ENCODE measurements around the gene C5orf58.

Gene C5orf58

DNA sequence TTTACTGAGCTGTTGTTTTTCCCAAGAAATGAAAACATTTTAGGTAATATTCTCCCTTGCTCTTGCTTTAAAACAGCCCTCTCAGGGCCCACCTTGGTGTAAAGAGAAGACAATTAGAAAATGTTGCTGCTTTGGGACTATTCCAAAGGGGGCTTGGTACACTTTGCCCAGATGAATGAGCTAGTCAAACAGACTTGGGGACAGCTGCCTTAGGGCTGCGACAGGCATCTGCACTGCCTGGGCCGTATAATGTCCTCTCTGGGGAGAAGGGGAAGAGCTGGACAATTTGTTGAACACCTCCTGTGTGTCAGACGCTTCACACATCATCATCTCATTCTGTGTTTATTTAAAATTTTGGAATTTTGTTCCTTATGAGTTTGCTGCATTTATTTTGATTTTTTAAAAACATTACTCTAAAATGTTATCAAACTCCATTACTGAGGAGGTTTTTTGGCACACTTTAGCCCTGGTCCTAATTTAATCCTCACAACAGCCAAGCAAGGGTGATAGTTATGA lies 28.8 kb downstream of the C5orf58 start:
- DNase-seq: no peak

DNA sequence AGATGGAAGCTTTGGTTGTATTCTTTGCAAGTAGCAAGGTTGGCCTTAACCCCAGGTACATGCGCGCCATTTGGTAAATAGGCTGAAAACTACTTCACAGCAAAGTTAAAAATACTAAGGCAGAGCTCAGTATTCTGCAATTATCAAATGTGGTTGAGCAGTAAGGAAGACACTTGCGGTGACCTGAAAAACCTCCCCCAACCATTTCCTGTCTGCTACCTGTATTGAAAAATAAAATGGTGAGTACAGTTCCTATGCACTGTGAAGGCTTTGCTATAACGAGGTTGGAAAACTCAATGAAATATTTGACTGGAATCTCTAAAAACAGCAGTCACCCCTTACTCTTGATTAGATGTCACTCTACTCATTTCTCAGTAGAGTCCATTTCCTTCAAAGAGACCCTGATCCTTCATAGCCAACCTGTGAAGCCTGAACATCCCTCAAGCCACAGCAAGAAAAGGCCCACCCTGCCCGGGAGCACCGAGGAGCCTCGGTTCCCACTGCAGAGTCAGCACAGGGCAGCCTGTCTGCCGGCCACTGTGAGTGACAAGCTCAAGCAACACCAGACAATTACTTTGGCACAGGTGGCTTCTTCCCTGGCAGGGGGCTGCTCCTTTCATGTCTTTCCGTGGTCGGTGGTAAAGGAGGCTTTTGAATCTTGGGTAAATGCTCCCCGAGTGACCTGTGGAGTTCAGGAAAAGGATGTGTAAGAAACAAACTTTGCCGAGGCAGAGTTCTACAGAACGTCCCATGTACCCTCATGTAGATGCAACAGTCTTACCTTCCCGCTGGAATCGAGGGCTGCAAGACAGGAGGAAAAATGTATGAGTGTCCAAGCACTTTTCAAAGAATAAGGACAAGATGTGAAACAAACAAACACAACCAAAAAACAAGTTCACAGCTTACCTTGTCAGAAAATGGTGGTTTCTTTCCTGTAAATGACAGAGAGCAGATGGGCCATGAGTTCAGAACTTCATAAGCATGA lies 29.6 kb downstream of the C5orf58 start:
- no peak for DNase-seq

DNA sequence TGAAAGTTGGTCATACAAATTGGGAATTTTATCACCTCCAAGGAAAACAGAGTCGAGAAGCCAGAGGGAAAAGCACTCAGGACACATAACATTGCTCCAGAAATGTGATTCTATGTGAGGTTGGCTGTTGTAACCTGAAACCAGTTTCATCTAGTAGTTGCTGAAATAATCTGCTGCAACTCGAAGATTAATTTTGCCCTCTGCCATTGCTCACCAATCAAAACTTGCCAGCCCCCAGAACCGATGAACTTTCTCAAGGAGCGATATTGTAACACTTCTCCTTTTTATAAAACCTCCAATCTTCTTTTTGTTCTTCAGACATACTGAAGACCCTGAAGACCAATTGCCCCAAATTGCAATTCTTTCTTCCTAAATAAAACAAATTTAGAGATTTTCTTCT lies 31.1 kb downstream of the C5orf58 start:
- DNase-seq: no peak

DNA sequence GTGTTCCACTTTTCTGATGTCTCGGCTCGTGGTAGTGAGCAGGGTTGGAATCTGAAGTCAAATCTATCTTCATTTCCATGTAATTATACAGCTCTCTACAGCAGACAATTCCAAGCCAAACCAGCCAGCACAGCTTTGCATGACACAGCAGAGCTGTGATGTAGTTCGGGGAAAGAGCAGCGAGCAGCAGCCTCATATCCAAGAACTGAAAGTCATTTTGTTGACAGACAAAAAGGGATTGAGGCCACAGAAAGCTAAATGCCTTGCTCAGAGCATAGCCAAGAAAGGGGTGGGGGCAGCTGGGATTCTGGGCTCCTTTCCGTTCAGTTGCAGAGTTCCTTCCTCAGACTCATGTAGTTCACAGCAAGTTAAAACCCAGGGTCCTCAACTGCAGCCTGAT lies 32.7 kb downstream of the C5orf58 start:
- no peak for DNase-seq

DNA sequence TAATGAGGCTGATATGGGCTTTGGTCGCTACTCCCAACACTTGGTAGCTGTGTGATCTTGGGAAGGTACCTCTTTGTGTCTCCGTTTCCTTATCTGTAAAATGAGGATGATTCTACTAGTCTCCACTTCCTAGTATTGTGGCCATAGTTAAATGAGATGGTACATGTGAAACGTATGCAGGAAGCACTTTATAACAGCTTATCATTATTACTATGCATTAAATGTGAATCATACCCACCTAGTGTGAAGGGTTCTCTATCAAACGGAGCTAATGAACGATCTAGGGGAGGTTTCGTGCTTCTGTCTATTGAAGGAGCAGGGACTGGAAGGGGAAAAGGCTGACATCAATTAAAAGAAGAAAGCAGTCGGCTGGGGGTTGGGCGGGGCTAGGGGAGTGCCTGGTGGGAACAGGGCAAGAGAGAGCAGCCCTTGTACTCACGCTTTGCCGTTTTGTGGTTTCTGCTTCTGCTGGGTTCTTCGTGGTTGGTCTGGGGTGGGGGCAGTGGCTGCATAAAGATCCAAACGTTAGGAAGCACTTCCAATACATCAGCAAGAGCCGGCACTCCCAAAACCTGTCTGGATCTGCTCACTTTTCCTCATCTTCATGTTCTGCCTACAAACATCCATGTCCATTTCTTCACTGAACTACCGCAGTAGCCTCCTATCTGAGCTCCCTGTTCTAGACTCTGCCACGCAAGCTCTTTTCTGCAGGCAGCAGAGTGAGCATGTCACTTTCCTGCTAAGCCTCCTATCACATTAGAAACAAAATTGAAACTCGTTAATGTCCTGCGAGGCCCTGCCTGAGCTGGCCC lies 34.0 kb downstream of the C5orf58 start:
- no peak for DNase-seq

DNA sequence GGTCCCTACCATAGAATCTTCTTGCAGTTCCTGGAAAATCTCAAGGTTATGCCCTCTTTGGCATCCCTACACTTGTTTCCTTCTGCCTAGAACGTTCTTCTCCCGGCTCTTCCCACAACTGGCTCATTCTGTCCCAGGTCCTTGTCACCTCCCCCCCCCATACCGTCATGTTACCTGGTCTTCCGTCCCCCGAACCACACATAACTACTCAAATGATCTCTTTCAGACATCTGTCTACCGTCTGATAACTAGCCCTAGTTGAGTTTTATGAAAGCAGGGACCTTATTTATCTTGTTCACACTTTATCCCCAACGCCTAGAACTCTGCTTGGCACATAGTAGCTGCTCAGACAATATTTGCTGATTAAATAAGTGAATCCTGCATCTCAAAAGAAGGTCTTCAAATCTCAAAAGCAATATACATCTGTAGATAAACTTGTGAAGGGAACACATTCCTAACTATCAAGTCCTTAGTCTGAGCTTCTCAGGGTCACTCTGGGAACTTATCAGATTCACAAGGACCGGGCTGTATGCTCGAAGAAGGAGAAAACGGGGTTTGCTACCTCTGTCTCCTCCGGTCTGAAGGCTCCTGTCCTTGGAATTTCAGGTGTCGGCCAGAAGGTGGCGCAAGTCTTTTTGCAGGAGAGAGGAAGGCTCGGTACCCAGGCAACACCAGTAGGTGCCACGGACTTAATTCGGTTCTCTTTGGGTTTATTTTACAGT lies 34.8 kb downstream of the C5orf58 start:
- peak; percentile 69 for DNase-seq

DNA sequence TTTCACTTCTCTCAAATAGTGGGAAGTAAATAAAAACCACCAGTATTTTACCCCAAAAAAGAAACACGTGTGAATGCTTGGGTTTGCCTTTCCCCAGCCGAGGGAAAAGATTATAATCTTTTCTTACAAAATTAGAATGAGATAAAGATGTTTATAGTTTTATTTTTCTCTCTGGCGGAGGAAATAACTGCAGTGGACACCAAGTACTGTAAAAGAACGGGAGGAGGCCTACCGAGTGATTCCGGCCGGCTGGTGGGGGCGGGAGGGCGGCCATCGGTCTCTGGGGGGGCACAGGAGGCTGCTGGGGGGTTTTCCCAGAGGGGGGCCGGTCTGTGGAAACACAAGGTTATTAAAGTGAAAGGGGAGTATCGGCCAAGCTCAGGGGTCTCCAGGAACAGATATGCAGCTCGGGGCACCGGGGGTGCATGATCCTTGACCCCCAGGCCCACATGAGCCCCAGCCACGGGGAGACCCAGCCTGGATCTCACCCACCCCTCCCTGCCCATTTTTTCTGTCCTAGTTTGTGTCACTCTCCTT lies 35.4 kb downstream of the C5orf58 start:
- no peak for DNase-seq

DNA sequence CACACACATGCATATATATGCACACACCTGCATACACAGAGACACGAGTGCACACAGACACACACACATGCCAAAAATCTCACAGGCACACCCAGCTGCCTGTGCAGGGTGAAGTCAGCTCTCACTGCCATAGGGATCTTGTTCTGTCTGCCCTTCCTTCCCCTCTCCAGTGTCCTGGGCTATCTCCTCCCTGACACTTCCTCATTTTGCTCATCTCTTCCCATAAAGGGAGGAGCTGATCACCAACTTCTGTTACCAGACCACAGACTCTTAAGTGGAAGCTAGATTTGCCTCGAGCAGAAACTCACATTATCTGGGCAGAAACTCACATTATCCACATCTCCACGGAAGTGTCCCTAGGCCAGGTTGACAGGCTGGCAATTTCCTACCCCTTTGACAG lies 36.1 kb downstream of the C5orf58 start:
- DNase-seq: no peak

DNA sequence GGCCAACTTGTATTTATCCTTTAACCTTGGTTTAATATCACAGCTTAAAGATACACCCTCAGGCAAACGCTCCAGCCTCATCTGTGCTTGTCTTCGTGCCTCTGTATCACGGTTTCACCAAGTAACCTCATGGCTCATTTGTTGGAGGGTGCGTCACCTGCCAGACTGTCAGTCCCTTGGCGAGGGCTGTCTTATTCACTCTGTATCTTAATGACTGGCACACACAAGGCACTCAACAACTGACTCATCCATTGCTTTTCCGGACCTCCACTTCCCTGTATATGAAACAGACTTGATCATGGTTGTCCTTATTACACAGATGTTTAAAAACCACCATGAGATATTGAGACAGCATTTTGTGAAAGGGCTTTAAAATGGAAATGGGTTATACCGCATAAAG lies 36.8 kb downstream of the C5orf58 start:
- DNase-seq: no peak

DNA sequence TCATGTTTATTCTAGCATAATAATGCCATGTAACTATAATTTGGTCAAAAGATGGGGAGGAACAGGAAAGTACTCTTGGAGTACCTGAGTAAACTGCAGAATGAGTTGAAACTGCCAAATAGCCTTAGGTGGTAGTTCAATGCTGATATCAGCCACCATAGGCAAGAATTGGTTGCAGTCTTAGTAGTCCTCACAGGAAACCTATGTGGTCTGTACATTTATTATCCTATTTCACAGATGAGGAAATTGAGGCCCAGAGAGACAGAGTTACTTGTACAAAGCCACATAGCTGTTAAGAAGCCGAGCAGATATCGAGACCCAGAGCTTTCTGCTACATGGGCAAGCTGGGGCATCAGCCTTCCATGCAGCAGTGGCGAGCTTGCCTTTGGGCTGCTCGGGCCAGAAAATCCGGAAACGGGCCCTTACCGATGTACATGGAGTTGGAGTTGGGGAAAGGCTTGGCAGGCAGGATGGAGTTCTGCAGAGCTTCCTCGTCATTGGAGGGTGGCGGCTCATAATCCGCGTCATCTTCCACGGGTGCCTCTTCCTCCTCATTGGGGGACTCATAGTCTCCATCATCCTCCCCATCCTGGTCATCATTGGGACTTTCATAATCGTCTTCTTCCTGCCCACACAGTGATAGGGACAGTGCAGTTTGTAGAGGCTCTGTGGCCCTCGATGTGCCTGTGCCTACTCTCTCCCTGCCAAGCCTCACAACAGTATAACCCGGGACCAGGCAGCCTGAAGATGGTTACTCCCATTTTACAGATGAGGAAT lies 37.7 kb downstream of the C5orf58 start:
- DNase-seq: no peak

DNA sequence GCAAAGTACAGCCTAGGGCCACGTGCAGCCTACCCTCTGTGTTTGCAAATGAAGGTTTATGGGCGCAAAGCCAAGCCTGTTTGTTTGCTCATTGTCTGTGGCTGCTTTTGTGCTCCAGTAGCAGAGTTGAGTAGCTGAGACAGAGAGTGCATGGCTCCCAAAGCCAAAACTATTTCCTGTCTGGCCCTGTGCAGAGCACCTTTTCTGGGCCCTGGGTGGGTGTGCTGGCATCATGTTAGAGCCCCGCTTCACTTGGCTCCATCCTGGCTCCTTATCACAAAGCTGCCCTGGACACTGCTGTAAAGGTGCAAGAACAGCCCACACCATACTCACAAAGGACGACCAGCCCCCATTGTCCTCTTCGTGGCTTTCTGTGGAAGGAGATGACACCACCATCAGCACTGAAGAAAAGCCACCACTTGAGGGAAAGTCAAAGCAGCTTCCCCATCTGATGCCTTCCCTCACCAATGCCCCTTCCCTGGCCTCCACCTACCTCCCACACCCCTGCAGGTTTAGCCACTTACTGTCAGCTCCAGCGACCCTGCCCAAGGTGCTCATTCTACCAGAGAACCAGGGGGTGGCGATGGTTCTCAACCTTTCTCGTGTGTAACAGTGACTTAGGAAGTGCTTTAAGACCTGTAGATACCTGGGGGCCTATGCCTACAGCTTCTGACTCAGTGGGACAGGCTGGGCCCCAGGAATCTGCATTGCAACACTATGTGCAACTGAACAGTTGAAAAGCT lies 41.4 kb downstream of the C5orf58 start:
- DNase-seq: peak; percentile 56

DNA sequence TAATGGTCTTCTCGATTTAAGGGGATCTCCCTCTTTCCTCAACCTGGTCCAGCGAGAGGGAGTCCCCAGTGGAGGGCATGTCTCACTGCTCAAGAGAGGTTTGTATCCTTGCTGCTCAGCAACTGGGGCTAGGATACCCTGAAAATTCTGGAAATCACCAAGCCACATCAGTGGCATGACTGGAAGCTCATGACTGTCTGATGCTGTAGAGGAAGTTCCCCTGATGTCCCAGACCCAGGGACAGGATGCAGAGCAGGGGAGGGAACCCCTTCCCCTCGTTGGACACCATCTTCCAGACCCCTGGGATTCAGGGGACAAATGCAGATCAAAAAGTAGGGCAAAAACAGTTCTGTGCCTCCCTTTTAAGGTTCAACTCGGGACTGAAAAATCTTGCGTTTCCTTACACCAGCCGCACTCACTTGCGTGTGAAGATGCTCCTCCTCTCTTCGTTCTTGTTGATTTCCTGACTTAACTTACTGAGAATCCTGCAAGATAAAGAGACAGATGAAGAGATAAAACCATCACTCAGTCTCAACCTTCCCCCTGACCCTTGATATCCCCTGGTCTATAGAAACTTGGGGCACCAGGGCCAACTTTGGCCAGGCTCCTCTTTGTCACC lies 42.7 kb downstream of the C5orf58 start:
- no peak for DNase-seq

DNA sequence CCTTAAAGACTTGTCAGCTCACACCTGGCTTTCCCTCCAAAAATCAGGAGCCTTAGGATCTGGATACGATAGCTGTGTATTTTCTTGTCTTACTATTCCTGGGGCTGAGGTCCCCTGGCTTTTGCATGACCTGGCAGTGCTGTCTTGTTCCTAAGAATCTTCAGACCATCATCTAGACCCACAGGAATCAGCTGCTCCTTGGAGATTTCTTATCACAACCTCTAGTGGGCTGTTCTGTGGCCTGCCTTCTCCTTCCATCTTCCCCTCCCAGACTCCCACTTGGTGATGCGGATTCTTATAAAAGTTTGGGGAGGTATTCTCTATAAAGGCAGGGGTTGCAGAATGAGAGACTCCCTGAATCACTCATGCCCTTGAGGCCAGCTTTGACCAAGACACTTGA lies 43.4 kb downstream of the C5orf58 start:
- DNase-seq: no peak

DNA sequence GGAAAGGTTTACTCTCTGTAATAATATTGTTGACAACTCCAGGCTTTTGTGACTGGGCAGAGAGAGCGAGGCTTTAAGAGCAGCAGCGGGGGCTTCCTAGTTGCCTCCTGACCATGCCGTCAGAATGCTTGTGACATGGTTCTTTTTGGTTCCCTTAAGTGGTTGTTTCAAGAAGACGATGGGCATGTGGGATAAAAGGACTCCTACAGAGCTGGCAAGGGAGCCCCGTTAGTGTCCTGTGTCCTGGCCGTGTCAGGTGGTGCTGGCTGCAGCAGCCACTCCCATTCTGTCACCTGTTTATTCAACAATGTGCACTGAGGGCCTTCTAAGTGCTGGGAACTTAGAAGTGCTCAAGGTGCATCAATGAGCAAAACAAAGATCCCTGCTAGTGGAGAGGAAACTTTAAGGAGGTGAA lies 45.1 kb downstream of the C5orf58 start:
- DNase-seq: no peak

DNA sequence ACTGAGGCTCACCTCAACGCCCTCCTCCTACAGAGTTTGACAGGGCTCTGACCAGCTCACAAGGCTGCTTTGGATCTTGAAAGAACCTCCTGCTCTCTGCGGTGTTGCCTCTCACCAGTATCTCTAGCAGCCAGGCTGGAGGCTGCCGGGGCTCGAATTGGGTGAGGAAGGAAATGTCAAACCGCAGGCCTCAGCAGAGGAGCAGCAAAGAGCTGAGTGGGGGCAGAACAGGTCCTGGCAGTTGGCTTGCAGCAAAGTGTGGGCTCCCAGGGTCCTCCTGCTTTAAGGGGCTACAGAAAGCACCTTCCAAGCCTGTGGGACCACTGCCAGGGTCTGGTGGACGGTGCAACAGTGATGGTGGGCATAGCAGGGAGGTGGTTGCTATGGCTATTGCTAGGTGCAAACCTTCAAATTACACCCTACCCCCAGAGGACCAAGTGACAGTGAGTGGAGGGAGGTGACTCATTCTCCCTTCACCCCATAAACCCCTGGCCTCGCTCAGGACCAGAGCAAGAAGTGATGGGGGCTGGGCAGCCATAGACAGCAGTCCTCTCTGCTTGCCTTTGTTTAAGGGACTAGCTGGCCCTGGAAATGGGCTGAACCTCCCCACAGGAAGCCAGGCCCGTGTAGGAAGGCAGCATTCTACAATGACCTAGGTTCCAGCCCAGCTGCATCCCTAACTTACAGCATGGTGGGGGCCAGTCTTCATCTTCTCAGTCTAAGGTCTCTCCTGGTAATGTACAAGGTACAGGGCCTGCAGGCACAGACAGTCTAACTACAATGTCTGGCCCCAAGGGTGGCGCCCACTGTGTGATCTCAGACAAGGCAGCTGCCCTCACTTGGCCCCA lies 46.0 kb downstream of the C5orf58 start:
- no peak for DNase-seq

DNA sequence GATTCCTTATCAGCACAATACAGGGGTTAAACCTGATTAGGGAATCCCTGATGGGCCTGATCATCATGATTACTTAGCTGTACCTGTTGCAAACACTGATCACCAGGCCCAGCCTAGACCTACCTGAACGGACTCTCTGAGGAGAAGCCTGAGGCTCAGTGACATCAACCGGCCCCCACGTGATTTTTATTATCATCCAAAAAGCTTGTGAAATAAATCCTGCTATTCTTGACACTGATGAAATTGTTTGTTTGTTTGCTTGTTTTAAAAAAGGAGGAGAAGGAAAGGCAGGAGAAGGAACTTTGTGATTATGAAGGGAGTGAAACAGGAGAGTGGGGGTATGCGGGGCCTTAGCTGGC lies 46.7 kb downstream of the C5orf58 start:
- no peak for DNase-seq

DNA sequence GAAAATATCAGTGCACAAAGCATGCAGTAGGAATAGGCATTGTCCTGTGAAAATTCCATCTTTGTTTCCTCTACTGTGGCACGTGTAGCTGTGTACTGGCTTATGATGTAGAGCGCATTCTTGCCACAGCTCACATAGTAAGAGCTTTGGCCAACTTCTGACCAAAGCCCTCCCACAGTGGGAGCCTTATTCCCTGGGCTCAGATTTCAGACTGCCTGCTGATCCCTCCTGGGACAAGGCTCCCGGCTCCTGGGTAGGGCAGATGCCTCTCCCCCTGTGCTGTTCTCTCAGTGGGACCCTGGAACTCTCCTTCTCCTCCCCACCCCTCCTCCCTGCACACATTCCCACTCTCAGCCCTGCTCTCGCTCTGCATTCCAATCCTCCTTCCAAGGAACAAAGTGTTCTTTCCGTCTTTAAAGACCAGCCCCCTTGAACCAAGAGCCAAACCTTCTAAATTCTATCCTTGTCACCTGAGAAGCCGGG lies 47.3 kb downstream of the C5orf58 start:
- no peak for DNase-seq

DNA sequence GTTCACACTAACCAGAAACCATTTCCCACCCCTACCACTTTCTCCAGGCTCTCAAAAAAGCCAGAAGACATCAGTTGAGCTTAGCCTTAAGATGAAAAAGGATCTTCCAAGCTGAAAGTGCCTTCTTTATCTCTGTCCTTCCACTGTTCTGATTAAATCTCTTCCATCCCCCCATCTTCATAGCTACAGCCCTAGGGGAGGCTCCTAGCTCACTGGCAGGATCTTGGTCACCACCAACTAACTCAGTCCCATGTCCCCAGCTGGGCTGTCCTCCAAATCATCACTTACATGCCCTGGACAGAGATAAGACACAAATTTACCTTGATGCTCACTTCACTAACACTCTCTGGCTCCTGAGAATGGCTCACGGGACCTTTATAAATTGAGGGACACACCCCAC lies 50.5 kb downstream of the C5orf58 start:
- no peak for DNase-seq

DNA sequence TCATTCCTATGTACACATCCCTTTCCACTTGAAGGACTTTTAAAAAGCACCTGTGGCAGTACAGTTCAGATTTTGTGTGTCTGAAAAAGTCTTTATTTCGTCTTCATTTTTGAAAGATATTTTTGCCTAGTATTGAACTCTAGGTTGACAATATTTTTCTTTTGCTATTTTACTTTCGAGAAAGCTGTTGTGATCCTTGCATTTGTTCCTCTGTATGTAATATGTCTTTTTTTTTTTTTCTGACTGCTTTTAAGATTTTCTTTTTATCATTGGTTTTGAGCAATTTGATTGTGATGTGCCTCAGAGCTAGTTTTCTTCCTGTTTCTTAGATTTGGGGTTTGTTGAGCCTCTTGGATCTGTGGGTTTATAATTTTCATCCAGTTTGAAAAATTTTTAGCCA lies 51.4 kb downstream of the C5orf58 start:
- DNase-seq: no peak

DNA sequence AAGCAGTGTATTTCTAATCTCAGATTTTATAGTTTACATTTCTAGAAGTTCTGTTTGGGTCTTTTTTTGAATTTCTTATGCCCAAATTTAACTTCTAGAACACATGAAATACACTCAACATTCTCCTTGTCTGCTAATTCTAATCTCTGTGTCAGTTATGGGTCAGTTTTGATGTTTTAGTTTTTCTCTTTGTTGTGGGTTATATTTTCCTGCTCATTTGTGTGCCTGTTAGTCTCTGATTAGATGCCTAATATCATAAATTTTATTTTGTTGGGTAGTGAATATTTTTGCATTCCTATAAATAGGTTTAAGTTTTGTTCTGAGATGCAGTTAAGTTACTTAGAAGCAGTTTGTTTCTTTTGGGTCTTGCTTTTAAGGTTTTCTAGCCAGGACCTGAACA lies 52.4 kb downstream of the C5orf58 start:
- no peak for DNase-seq

Data from NCI-H1092 treated with DMSO at 0.1 percent for 48 hours (cell line).